OCI-LY7 (cell line): ENCODE data around the gene RNASE1. TPM values are rescaled to one million over a fixed set of nuclear protein-coding genes. Genes with fewer than 3 reads are reported as not detected.
"Not testable (repeated sequence)": the region's sequence is repeated elsewhere in the genome, so short reads cannot be mapped to it uniquely, and the experiment has no call there.

Experiments used
- BruUV-seq: library from RNA; stranded (reverse); fragments of 400-500 nt; replicated peaks from 2 replicates; lab custom pipeline; 2021; lab: Mats Ljungman, UMichigan
- CTCF ChIA-PET: fragments of 300-600 bp; sonication (Branson Sonifier 250); formaldehyde crosslinking; loops from one replicate; lab custom pipeline; 2022; ENCODE audit warnings: antibody characterized with exemption; ENCODE audit not compliant: unreplicated experiment; lab: Charles Lee
- POLR2A ChIA-PET: fragments of 300-600 bp; sonication (Branson Sonifier 250); formaldehyde crosslinking; loops from one replicate; lab custom pipeline; 2022; ENCODE audit warnings: antibody characterized with exemption; lab: Charles Lee
- DNase-seq: peaks from one replicate; pipeline ENCODE4 v3.0.0-alpha.2; 2015; ENCODE audit warnings: low spot score
- H2AFZ ChIP-seq: fragments of 200-600 bp; sonication (generic), shearing (Covaris generic); 2 replicates; pipeline ENCODE4 v1.6.1; 2014; ENCODE audit warnings: mild to moderate bottlenecking, antibody characterized with exemption, low read length, moderate library complexity
- H3K27ac ChIP-seq: fragments of 200-600 bp; sonication (generic); 2 replicates; pipeline ENCODE4 v1.5.1; 2014; ENCODE audit warnings: mixed run types, low read depth, mild to moderate bottlenecking, moderate library complexity, low read length, inconsistent platforms; ENCODE audit not compliant: poor library complexity, severe bottlenecking
- H3K36me3 ChIP-seq: fragments of 200-600 bp; sonication (generic); 2 replicates; pipeline ENCODE4 v1.6.1; 2014; ENCODE audit warnings: mild to moderate bottlenecking, antibody characterized with exemption, low read length, moderate library complexity, mixed read lengths; ENCODE audit not compliant: insufficient read depth
- H3K4me1 ChIP-seq: fragments of 200-600 bp; sonication (generic); 2 replicates; pipeline ENCODE4 v1.5.1; 2014; ENCODE audit warnings: mild to moderate bottlenecking, low read length; ENCODE audit not compliant: insufficient read depth, poor library complexity, severe bottlenecking
- H3K4me2 ChIP-seq: fragments of 200-600 bp; sonication (generic); 2 replicates; pipeline ENCODE4 v1.6.1; 2014; ENCODE audit warnings: mild to moderate bottlenecking, low read length
- H3K4me3 ChIP-seq: fragments of 200-600 bp; sonication (generic); 2 replicates; pipeline ENCODE4 v1.5.1; 2014; ENCODE audit warnings: mild to moderate bottlenecking, low read depth, low read length; ENCODE audit not compliant: poor library complexity, severe bottlenecking
- H3K79me2 ChIP-seq: fragments of 200-600 bp; sonication (generic); 2 replicates; pipeline ENCODE4 v1.6.1; 2016; ENCODE audit warnings: low read depth, mild to moderate bottlenecking, low read length, moderate library complexity, mixed read lengths; ENCODE audit not compliant: insufficient read depth
- H3K9me2 ChIP-seq: fragments of 200-600 bp; sonication (generic); 2 replicates; pipeline ENCODE4 v1.6.1; 2016; ENCODE audit warnings: mild to moderate bottlenecking, low read length, mixed read lengths; ENCODE audit not compliant: insufficient read depth
- H3K9me3 ChIP-seq: fragments of 200-600 bp; sonication (generic); 2 replicates; pipeline ENCODE4 v1.6.1; 2014; ENCODE audit warnings: mild to moderate bottlenecking, mixed run types, low read length, mixed read lengths
- H4K20me1 ChIP-seq: fragments of 200-600 bp; sonication (generic); 2 replicates; pipeline ENCODE4 v1.6.1; 2014; ENCODE audit warnings: mild to moderate bottlenecking, antibody characterized with exemption, low read length, moderate library complexity, mixed read lengths; ENCODE audit not compliant: insufficient read depth
- EZH2phosphoT487 ChIP-seq: fragments of 200-600 bp; sonication (generic); IDR thresholded peaks from 2 replicates; pipeline ENCODE4 v1.6.1; 2018; ENCODE audit warnings: low read depth, borderline replicate concordance, mild to moderate bottlenecking, mixed run types, antibody characterized with exemption, low read length, moderate library complexity, mixed read lengths
- intact Hi-C: fragments of 100-400 bp; cut with micrococcal nuclease; formaldehyde crosslinking; loops from one replicate; pipeline ENCODE4 v1.10.0; 2022; ENCODE audit not compliant: unreplicated experiment
- total RNA-seq, 2 experiments: library from RNA; depleted of rRNA in 1 of 2; stranded (reverse); fragments of >200 nt in 1 of 2; shearing (Covaris generic) in 1 of 2; gene quantifications; 2 replicates each; pipeline ENCODE4 v1.2.3, GENCODE V29; 2014 to 2022
- TF ChIP-seq, protein P1 (sequence below): fragments of 200-600 bp; sonication (generic); conservative IDR thresholded peaks from 2 replicates; pipeline ENCODE4 v1.5.1; 2014; ENCODE audit warnings: mild to moderate bottlenecking, antibody characterized with exemption, low read length, moderate library complexity, mixed read lengths

The RNASE1 gene
- total RNA-seq, 2 experiments from 2014 or later = not detected

GRCh38 chr14:20823859-20824258, 21.2 kb upstream of the RNASE1 start:
- intact Hi-C loops = no loop called here
- H3K9me3 ChIP-seq = no peaks in the 10 kb centered on the region

DNA sequence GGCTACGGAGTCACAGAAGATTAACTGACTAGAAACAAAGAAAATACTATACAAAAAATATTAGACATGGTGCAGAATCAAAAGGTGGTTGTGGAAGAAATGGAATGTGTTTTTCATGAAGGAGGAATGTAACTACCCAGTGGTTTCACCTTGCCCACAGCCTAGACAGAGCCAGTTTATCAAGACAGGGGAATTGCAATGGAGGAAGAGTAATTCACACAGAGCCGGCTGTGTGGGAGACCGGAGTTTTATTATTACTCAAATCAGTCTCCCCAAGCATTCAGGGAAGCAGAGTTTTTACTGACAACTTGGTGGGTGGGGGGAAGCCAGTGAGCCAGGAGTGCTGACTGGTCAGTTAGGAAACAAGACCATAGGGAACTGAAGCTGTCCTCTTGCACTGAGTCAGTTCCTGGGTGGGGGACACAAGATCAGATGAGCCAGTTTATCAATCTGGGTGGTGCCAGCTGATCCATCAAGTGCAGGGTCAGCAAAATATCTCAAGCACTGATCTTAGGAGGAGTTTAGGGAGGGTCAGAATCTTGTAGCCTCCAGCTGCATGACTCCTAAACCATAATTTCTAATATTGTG, 19.0 kb upstream of the RNASE1 start:
- H2AFZ ChIP-seq, H3K9me2 ChIP-seq, H3K27ac ChIP-seq, H3K9me3 ChIP-seq, DNase-seq, intact Hi-C loops, POLR2A ChIA-PET, H3K4me2 ChIP-seq, H4K20me1 ChIP-seq, BruUV-seq, H3K4me3 ChIP-seq, CTCF ChIA-PET, H3K79me2 ChIP-seq, H3K36me3 ChIP-seq: not testable (repeated sequence)
- H3K4me1 ChIP-seq = peaks cover 15% of the 10 kb centered on the region

More at GRCh38 chr14:20823859-20824258, 21.2 kb upstream of the RNASE1 start:
- Histone ChIP-seq H3K27ac (no peak overlapping the region), H3K4me1 (no peaks in the 10 kb centered on the region), H3K9me2 (no peaks in the 10 kb centered on the region), H4K20me1 (no peaks in the 10 kb centered on the region), H3K36me3 (no peaks in the 10 kb centered on the region), H3K4me2 (no peak overlapping the region), H2AFZ (no peak overlapping the region), H3K4me3 (no peak overlapping the region), H3K79me2 (no peaks in the 10 kb centered on the region)
- POLR2A ChIA-PET = no interaction called here
- CTCF ChIA-PET = no interaction called here
- no peak for DNase-seq
- BruUV-seq = no TSS peak
- no peak for TF ChIP-seq EZH2phosphoT487
- TF ChIP-seq, protein P1, sequence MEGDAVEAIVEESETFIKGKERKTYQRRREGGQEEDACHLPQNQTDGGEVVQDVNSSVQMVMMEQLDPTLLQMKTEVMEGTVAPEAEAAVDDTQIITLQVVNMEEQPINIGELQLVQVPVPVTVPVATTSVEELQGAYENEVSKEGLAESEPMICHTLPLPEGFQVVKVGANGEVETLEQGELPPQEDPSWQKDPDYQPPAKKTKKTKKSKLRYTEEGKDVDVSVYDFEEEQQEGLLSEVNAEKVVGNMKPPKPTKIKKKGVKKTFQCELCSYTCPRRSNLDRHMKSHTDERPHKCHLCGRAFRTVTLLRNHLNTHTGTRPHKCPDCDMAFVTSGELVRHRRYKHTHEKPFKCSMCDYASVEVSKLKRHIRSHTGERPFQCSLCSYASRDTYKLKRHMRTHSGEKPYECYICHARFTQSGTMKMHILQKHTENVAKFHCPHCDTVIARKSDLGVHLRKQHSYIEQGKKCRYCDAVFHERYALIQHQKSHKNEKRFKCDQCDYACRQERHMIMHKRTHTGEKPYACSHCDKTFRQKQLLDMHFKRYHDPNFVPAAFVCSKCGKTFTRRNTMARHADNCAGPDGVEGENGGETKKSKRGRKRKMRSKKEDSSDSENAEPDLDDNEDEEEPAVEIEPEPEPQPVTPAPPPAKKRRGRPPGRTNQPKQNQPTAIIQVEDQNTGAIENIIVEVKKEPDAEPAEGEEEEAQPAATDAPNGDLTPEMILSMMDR = no peak

DNA sequence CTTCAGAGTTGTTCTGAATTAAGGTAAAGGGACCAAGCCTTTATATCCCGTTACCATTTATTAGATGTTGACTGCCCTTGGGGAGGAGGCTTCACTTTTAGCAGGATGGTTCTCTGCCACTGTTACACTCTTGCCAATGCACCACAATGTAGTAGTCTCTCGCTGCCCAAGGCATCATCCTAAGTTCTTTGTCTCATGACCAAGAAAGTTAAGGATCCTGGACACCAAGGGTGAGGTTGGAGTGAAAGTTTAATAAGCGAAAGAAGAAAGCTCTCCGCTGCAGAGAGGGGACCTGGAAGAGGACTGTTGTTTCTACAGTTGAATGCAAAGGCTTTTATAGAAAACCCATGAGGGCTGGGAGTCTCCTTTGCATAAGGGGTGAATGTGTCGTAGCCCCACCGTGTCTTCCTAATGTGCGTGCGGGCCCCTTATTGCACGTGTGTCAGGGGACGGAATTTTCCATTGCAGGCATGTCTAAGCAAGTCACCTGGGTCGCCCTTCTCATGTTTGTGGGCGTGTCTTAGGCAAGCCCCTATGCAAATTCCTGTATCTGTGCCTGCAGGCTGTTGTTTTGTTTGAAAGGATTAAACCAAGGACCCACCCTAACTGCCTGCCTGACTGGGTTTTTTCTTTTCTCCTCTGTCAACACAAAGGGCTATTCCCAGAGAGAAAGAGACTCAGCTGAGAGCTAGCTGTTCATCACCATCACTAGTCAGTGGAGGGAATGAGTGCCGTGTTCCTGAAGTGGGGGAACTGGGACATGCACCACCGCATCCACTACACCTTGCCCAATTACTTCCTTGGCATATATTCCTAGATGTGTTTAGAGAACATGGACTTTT, 17.6 kb upstream of the RNASE1 start:
- TF ChIP-seq EZH2phosphoT487 = no peak
- H4K20me1 ChIP-seq = no peaks in the 10 kb centered on the region
- ChIA-PET CTCF (no interaction called here), POLR2A (interaction anchor here (0.6 kb wide), 1 partner anchor 67 kb away, joined by 6 read pairs; no protein-coding TSS in a partner anchor)
- BruUV-seq = no TSS peak
- H3K79me2 ChIP-seq = no peaks in the 10 kb centered on the region
- peak; percentile 20 for DNase-seq
- peaks cover 18% of the 10 kb centered on the region for H3K4me1 ChIP-seq
- H3K4me2 ChIP-seq = no peak overlapping the region
- no peak overlapping the region for H2AFZ ChIP-seq
- intact Hi-C loops = no loop called here
- H3K9me3 ChIP-seq = no peaks in the 10 kb centered on the region
- no peak overlapping the region for H3K4me3 ChIP-seq
- H3K36me3 ChIP-seq = no peaks in the 10 kb centered on the region
- no peak overlapping the region for H3K27ac ChIP-seq
- no peaks in the 10 kb centered on the region for H3K9me2 ChIP-seq
